Upper lobe of right lung (tissue), 1 donor: ENCODE data around the gene IGF2R. TPM values are rescaled to one million over a fixed set of nuclear protein-coding genes. Genes with fewer than 3 reads are reported as not detected.
A peak's percentile ranks its signal among the peaks of the same experiment; 100 is the strongest.

ENCODE experiments used
- ATAC-seq: fragments of 200-7000 bp; cut with Tn5 transposase; one replicate; pipeline ENCODE4 v1.9.1; 2020; ENCODE audit warnings: mild to moderate bottlenecking, moderate library complexity
- DNase-seq: peaks from one replicate; pipeline ENCODE4 v3.0.0-alpha.2; 2020
- H3K27ac ChIP-seq: fragments of 200-600 bp; one replicate; pipeline ENCODE4 v1.8.0; 2022
- H3K27me3 ChIP-seq: fragments of 200-600 bp; one replicate; pipeline ENCODE4 v1.8.0; 2022; ENCODE audit warnings: mild to moderate bottlenecking
- H3K36me3 ChIP-seq: fragments of 200-600 bp; one replicate; pipeline ENCODE4 v1.8.0; 2022
- H3K4me1 ChIP-seq: fragments of 200-600 bp; one replicate; pipeline ENCODE4 v1.8.0; 2022
- H3K4me3 ChIP-seq: fragments of 200-600 bp; one replicate; pipeline ENCODE4 v1.8.0; 2022; ENCODE audit warnings: mild to moderate bottlenecking
- H3K9me3 ChIP-seq: fragments of 200-600 bp; one replicate; pipeline ENCODE4 v1.8.0; 2022
- intact Hi-C: fragments of 100-400 bp; cut with DNase I; formaldehyde crosslinking; loops from one replicate; pipeline ENCODE4 v1.11.0; 2022
- total RNA-seq: library from RNA; stranded (reverse); fragmentation: NEBNext Ultra II Directional; extraction: Animal tissue kit (Norgen Biotek cat#: 25700); gene quantifications from one replicate; pipeline ENCODE4 v1.2.1, GENCODE V29; 2021
- TF ChIP-seq, protein P1 (sequence below): fragments of 200-600 bp; IDR thresholded peaks from one replicate; pipeline ENCODE4 v1.8.0; 2022; ENCODE audit warnings: antibody characterized with exemption
- donor health status: DM: no; HTN: yes; CAD: no; lungs with severe emphysema.

IGF2R gene
- total RNA-seq, 1 donor from 2014 or later: 144 TPM

DNA sequence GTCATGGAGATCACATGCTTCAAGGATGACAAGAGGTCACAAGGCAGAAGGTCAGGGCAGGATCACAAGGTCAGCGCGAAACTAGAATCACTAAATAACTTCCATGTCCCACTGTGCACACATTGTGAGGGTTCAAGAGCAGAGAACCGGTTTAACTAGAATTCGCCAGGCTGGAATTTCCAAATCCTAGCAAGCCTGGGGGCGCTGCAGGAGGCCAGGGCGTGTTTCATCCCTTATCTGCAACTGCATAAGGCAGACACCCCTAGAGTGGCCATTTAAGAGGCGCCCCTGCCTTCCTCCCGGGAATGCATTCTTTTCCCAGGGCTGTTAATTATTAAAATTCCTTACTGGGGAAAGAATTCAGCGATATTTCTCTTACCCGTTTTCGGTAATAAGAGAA, 112.5 kb downstream of the IGF2R start:
- intact Hi-C loops: no loop called here
- Histone ChIP-seq H3K27ac (no peak overlapping the region), H3K4me1 (no peaks in the 10 kb centered on the region), H3K4me3 (no peak overlapping the region), H3K9me3 (no peaks in the 10 kb centered on the region), H3K27me3 (no peaks in the 10 kb centered on the region), H3K36me3 (peaks cover 96% of the 10 kb centered on the region)
- ATAC-seq (no peak), DNase-seq (no peak)
- TF ChIP-seq, protein P1, sequence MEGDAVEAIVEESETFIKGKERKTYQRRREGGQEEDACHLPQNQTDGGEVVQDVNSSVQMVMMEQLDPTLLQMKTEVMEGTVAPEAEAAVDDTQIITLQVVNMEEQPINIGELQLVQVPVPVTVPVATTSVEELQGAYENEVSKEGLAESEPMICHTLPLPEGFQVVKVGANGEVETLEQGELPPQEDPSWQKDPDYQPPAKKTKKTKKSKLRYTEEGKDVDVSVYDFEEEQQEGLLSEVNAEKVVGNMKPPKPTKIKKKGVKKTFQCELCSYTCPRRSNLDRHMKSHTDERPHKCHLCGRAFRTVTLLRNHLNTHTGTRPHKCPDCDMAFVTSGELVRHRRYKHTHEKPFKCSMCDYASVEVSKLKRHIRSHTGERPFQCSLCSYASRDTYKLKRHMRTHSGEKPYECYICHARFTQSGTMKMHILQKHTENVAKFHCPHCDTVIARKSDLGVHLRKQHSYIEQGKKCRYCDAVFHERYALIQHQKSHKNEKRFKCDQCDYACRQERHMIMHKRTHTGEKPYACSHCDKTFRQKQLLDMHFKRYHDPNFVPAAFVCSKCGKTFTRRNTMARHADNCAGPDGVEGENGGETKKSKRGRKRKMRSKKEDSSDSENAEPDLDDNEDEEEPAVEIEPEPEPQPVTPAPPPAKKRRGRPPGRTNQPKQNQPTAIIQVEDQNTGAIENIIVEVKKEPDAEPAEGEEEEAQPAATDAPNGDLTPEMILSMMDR: no peak

DNA sequence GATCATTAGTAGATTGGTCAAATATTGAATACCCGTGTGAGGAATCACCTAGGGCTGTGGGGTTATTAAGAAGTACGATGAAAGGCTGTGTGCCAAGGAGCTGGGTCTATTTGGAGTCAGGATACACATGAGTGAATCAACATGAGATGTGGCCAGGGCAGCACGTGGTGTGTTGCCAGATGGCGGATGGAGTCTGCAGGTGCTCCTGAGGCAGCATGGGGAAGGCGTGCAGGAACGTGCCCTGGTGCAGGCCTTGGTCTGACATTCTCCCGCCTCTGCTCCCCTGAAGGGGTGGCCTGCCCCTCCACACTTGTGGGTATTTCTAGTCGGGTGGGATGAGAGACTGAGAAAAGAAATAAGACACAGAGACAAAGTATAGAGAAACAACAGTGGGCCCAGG, 113.7 kb downstream of the IGF2R start:
- Histone ChIP-seq H3K4me1 (no peaks in the 10 kb centered on the region), H3K27me3 (no peaks in the 10 kb centered on the region), H3K27ac (no peak overlapping the region), H3K4me3 (no peak overlapping the region), H3K9me3 (no peaks in the 10 kb centered on the region), H3K36me3 (peaks cover 96% of the 10 kb centered on the region)
- DNase-seq (no peak), ATAC-seq (no peak)
- TF ChIP-seq, protein P1: no peak
- intact Hi-C loops: no loop called here

DNA sequence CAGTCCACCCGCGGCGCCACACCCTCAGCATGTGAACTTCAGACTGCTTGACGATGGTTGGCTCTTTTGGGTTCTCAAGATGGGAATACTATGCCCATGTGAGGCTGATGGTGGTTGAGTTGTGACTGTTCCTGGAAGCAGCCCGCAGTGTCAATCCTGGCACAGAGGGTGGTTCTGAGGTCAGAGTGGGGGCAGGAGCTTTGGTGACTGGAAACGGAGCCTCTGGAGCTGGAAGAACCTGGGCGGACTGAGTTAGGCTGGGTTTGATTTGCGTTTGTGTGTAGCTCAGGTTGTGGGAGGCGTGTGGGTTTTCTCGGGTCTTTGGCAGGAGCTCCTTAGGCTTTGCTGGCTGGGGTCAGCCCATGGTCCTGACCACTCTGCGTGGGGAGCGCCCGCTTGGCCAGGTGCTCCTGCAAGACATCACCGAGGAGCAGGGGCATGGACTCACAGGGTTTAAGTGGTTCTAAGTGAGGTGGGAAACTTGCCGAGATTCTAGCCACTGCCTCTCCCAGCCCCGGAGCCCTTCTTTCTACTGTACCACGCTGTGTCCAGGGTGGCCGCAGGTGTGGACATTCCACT, 115.4 kb downstream of the IGF2R start:
- no peak overlapping the region for H3K27ac ChIP-seq
- ATAC-seq: no peak
- intact Hi-C loops: no loop called here
- DNase-seq: no peak
- no peak overlapping the region for H3K4me3 ChIP-seq
- no peaks in the 10 kb centered on the region for H3K4me1 ChIP-seq
- H3K27me3 ChIP-seq: no peaks in the 10 kb centered on the region
- TF ChIP-seq, protein P1: no peak
- no peaks in the 10 kb centered on the region for H3K9me3 ChIP-seq
- peaks cover 96% of the 10 kb centered on the region for H3K36me3 ChIP-seq

DNA sequence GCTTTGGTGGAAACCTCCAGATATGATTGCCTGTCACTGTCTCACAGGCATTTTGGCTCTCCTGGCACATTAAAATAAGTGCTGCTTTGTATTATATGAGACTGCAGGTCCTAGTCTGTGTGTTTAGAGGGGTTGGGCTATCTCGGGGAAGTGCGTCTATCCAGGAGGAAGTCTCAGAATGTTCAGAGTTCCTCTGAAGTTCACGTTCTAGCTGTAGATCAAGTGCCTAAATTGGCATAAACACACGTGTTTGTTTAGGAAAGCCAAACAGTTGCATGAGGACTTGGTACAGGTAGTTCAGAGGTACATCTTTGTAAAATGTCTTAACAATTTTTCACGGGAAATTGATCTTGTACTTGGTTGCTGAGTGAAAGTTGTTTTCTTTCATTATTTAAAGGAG, 116.3 kb downstream of the IGF2R start:
- H3K4me3 ChIP-seq: no peak overlapping the region
- no peaks in the 10 kb centered on the region for H3K4me1 ChIP-seq
- no peaks in the 10 kb centered on the region for H3K9me3 ChIP-seq
- DNase-seq (no peak), ATAC-seq (no peak)
- peaks cover 96% of the 10 kb centered on the region for H3K36me3 ChIP-seq
- no peaks in the 10 kb centered on the region for H3K27me3 ChIP-seq
- intact Hi-C loops: no loop called here
- no peak overlapping the region for H3K27ac ChIP-seq
- TF ChIP-seq, protein P1: no peak

DNA sequence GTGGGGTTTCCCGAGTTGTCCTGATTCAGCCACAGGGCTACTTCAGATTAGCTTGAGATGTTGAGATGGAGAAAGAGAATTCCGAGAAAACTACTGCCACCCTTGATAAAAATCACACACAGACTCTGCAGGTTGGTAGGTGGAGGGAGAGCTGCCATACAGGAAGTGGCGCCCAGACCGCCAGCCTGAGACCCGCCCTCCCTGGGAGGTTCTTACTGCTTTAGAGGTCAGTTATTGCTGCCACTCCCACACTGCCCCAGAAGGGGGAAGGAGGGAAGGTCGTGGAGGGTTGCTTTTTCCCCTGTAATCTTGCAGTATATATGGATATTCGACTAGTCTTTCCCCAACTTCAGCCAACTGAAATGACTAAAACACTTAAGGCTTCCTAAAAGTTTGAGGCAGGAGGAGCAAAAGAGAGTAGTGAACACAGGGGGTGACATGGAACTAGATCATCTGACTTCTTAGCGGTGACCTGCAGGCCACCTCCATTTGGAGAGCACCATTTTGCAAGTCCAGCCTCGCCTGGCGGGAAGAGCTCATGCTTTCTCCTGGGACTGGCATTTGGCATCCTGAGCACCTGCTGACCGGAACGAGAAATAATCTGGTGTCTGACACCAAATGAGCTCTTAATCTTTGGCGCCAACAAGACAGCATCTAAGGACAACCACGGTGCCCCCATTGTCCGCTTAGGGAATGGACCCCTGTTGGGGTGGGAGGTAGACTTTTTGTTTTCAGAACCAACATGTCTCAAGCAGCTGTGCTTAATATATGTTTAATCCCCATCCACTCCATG, 117.0 kb downstream of the IGF2R start:
- DNase-seq (no peak), ATAC-seq (peak; percentile 61)
- intact Hi-C loops: no loop called here
- no peak overlapping the region for H3K27ac ChIP-seq
- no peaks in the 10 kb centered on the region for H3K9me3 ChIP-seq
- peaks cover 95% of the 10 kb centered on the region for H3K36me3 ChIP-seq
- H3K27me3 ChIP-seq: no peaks in the 10 kb centered on the region
- TF ChIP-seq, protein P1: no peak
- no peaks in the 10 kb centered on the region for H3K4me1 ChIP-seq
- H3K4me3 ChIP-seq: no peak overlapping the region
